Right kidney (tissue), 1 donor: ENCODE data around the gene SRD5A3.
"Not testable (repeated sequence)": the region's sequence is repeated elsewhere in the genome, so short reads cannot be mapped to it uniquely, and the experiment has no call there.

Experiments
- DNase-seq: peaks from one replicate; pipeline ENCODE4 v3.0.0-alpha.2; 2016

SRD5A3 gene

DNA sequence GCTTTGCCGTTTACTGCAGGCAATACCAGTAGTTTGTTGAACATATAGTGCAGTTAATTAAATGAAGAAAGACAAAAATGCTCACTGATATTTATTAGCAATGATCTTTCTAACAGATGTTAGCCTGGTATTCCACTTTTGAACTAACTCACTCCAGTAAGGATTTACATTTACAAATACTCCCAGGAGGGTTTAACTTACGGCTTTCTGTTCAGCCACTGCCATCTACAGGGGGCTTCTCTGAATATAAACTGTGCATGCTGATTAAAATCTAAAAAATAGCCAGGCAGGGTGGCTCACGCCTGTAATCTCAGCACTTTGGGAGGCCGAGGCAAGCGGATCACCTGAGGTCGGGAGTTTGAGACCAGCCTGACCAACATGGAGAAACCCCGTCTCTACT lies 2.2 kb upstream of the SRD5A3 start:
- no peak for DNase-seq

DNA sequence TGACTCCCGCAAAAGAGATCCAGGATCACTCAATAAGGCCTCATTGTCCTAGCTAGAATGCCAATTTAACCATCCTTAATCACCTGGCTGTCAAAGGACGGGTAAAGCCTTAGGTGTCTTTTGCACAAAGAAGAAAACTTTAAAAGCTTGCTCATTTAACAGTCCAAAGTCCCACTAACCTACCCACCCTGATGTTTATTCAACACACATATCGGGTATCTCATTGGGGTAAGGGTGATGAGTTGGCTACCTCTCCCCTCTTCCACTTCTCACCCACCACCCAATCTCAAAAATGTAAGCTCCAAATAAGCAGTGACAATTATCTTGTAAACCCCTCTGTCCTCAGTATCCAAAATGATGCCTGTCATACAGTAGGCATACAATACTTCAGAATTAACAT lies 988 bp upstream of the SRD5A3 start:
- DNase-seq, result no peak

DNA sequence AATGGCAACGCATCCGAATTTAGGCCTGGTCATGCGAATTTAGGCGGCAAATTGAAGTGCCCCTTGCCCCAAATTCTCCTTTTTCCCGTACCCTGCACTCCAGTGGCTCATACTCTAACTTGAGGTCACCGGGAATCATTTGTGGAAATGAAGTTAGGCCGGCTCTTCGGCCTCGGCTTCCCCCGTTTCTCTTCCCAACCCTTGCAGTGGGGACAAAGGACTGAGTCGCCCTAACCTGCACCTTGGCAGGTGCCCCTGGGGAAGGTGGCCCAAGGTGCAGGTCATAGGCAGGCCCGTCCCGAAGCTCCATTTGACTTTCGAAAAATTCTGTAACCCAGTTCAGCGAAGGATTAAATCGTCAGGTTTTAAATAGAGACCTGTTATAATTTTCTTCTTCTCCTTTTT lies 811 bp downstream of the SRD5A3 start:
- DNase-seq, result no peak

GRCh38 chr4:55347610-55348228 lies 1.7 kb downstream of the SRD5A3 start:
- no peak for DNase-seq

DNA sequence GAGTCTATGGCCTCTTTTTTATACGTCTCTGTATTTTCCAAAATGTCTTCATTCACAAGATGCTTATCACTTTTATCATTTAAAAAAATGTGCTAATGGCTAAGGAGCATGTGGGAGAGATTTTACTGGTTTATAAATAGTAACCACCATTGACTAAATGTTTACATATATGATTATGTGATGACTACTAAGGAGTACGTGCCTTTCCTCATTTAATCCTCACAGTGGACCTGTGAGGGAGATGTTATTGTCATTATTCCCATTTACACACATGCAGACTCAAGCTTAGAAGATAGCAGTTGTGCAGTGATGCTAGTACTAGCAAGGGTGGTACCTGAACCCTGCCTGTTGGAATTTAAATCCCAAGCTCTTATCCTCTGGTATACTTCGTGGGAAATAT lies 2.4 kb downstream of the SRD5A3 start:
- DNase-seq, result no peak

DNA sequence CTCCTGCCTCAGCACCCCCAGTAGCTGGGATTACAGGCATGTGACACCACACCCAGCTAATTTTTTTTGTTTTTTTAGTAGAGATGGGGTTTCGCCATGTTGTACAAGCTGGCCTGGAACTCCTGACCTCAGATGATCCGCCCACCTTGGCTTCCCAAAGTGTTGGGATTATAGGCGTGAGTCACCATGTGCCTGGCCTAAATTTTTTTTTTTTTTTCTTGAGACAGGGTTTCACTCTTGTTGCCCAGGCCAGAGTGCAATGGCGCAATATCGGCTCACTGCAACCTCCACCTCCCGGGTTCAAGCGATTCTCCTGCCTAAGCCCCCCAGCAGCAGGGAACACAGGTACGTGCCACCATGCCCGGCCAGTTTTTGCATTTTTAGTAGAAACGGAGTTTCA lies 4.8 kb downstream of the SRD5A3 start:
- not testable (repeated sequence) for DNase-seq

- no peak for DNase-seq
Observed at GRCh38 chr4:55351824-55352223, 5.8 kb downstream of the SRD5A3 start.

DNA sequence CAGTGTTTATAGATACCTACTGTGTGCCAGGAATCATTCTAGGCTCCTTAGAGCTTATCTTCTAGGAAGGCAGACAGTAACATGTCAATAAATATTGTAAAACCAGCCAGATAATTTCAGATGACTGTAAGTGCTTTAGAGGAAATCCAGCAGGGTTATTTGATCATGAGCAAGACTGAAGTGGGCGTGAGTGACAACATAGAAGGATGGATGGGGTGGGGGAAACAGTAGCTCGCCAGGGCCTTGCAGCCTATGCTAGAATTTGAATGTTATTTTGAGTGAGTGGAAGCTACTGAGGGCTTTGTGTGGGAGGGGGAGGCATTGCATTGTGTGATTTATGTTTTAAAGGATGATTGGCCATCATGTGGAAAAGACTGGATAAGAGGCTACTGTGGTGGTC lies 6.7 kb downstream of the SRD5A3 start:
- DNase-seq, result no peak

DNA sequence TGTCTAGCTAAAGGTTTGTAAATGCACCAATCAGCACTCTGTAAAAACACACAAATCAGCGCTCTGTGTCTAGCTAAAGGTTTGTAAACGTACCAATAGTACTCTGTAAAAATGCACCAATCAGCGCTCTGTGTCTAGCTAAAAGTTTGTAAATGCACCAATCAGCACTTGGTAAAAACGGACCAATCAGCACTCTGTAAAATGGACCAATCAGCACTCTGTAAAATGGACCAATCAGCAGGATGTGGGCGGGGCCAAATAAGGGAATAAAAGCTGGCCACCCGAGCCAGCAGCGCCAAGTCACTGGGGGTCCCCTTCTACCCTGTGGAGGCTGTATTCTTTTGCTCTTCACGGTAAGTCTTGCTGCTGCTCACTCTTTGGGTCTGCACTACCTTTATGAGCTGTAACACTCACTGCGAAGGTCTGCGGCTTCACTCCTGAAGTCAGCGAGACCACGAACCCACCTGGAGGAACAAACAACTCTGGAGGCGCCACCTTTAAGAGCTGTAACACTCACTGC lies 7.2 kb downstream of the SRD5A3 start:
- not testable (repeated sequence) for DNase-seq

DNA sequence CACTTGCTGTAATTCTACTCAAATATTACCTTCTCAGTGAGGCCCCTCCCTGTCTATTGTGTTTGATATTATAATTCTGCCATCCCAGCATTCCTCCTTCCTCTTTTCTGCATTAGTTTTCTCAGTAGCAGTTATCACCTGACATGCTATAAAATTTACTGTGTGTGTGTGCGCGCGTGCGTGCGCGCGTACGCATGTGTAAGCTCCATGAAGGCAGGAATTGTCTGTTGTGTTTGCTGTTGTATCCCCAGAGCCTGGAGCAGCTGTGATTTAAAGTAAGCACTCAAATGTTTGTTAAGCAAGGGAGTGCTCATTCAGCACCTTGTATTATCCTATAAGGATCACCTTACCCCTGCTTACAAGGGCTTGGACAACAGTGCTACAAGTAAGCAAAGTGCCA lies 8.6 kb downstream of the SRD5A3 start:
- DNase-seq, result no peak

DNA sequence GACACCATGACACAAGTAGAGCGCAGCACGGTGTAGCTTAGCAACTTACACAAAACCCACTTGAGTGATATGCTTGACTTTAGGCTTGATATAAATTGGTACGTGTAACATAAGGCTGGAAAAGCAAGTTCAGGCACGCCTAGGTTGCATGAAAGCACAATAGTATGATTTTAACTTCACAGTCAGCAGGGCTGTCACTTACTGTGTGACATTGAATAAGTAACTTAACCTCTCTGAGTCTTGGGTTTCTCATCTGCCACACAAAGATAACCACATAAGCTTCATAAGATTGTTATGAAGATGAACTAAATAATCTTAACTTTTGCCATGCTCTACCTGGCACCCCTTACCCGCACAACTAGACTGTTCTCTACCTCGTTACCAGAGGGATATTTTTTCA lies 9.5 kb downstream of the SRD5A3 start:
- DNase-seq, result no peak

- DNase-seq, result no peak
Observed at GRCh38 chr4:55356991-55357461, 11.0 kb downstream of the SRD5A3 start.

DNA sequence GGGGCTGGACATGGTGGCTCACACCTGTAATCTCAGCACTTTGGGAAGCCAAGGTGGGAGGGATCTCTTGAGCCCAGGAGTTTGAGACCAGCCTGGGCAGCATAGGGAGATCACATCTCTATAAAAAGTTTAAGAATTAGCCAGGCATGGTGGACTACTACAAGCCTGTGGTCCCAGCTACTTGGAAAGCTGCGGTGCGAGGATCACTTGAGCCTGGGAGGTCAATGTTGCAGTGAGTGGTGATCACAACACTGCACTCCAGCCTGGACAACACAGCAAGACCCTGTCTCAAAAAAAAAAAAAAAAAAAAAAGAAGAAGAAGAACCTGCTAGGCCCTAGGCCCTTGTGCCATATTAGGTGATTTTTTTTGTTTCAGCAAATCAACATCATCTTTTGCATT lies 12.2 kb downstream of the SRD5A3 start:
- no peak for DNase-seq

GRCh38 chr4:55358668-55359067 lies 12.6 kb downstream of the SRD5A3 start:
- no peak for DNase-seq

GRCh38 chr4:55359397-55359916 lies 13.4 kb downstream of the SRD5A3 start:
- no peak for DNase-seq

DNA sequence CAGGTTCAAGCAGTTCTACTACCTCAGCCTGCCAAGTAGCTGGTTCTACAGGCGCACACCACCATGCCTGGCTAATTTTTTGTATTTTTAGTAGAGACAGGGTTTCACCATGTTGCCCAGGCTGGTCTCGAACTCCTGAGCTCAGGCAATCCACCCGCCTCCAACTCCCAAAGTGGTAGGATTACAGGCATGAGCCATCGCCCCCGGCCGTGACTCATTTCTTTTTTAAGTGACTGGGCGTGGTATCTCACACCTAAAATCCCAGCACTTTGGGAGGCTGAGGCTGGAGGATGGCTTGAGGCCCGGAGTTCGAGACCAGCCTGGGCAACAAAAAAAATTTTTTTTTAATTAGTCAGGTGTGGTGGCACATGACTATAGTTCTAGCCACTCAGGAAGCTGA lies 16.9 kb downstream of the SRD5A3 start:
- DNase-seq, result not testable (repeated sequence)

DNA sequence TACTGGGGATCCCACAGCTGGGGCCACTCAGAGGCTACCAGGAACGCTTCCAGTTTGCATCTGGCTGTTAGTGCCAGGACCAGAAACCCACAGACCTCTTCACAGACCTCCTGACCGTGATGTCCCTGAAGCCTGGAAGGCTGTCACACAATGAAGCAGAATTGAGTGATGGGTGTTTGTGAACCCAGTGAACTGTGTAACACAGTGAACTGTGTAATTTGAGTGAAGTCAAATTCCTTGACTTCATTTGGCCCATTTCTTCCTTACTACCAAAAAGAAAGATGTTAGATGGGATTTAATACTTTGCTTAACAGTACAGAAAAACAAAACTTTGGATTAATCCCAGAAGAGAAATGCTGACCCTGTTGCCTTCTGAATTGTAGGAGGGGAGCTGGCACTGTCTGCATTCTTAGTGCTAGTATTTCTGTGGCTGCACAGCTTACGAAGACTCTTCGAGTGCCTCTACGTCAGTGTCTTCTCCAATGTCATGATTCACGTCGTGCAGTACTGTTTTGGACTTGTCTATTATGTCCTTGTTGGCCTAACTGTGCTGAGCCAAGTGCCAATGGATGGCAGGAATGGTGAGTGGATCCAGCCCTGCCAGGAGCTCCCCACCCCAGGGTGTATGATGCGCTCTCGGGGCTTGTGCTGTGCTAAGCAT lies 17.8 kb downstream of the SRD5A3 start:
- DNase-seq, result peak; percentile 17

DNA sequence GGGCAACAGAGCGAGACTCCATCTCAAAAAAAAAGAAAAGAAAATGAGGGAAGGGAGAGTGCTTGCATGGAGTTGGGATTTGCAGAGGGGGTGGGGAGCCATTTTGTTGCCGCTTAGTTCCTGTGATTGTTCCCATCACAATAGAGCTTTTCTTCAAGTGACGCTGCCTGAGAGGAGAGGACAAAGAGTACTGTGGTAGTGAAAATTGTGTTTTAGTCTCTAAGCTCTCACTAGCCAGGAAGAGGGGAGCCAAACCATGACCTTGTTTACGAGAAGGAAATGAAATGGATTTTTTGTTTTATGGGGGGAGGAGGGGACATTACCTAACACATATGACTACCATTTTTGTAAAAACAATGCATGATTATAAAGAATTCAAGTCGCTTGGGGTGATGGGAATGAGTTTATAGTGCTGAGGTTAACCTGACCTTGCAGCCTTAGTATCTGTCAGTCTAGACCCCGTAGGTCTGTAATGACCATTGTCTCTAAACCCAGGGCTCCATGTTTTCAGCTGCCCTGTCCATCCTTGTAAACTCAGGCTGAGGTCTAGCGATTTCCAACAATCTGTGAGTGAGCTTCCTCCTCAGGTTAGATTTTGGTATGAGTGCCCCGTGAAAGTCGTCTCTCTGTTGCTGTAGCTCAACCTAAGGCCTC lies 18.8 kb downstream of the SRD5A3 start:
- no peak for DNase-seq

GRCh38 chr4:55365345-55365728 lies 19.3 kb downstream of the SRD5A3 start:
- DNase-seq, result no peak

- DNase-seq, result no peak
Observed at GRCh38 chr4:55366621-55367020, 20.6 kb downstream of the SRD5A3 start.

- DNase-seq, result no peak
Observed at GRCh38 chr4:55367084-55367722, 21.2 kb downstream of the SRD5A3 start.

GRCh38 chr4:55369968-55370367 lies 23.9 kb downstream of the SRD5A3 start:
- DNase-seq, result no peak

DNA sequence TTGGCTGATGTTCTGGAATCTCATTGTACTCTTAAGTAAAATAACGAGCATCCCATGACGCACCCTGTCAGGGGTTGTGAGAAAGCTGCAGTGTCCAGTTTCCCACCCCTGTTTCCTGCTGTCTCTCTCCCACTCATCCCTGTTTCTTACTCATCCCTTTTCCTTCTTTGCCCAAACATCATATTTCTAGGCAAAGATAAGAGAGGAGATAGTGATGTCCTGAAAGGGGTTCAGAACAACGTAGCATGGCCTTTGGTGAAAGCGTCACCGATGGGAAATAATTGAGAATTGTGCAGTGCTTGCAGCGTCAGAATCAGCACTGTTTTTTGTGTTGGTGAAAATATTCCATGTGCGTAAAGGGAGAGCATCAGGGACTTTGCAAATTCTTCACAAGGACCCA lies 26.2 kb downstream of the SRD5A3 start:
- DNase-seq, result no peak
